RWPE2 (cell line): Measurements from ENCODE around the gene MYO18A.

Experiments used
- ATAC-seq: fragments of 200-7000 bp; cut with Tn5 transposase; 3 replicates; pipeline ENCODE4 v1.9.1; 2021; ENCODE audit warnings: low read depth
- DNase-seq: peaks from one replicate; pipeline ENCODE4 v3.0.0-alpha.2; 2020; ENCODE audit warnings: low spot score
- H3K27ac ChIP-seq: fragments of 450-650 bp; 2 replicates; pipeline ENCODE4 v1.5.1; 2017; ENCODE audit warnings: mild to moderate bottlenecking; ENCODE audit not compliant: poor library complexity, severe bottlenecking
- H3K27me3 ChIP-seq: fragments of 250-450 bp; sonication (Bioruptor Pico); 2 replicates; pipeline ENCODE4 v1.5.1; 2021; ENCODE audit warnings: mild to moderate bottlenecking, moderate library complexity; ENCODE audit not compliant: insufficient read depth, poor library complexity, severe bottlenecking
- H3K36me3 ChIP-seq: fragments of 250-450 bp; sonication (Bioruptor Pico); 2 replicates; pipeline ENCODE4 v1.5.1; 2020; ENCODE audit warnings: low read depth, mild to moderate bottlenecking, moderate library complexity
- H3K4me1 ChIP-seq: fragments of 250-450 bp; sonication (Bioruptor Pico); 2 replicates; pipeline ENCODE4 v1.5.1; 2021; ENCODE audit warnings: mild to moderate bottlenecking, moderate library complexity; ENCODE audit not compliant: insufficient read depth, poor library complexity, severe bottlenecking
- H3K4me3 ChIP-seq: fragments of 250-450 bp; sonication (Bioruptor Pico); 2 replicates; pipeline ENCODE4 v1.5.1; 2021; ENCODE audit warnings: mild to moderate bottlenecking, moderate library complexity; ENCODE audit not compliant: severe bottlenecking
- H3K9me3 ChIP-seq: fragments of 250-450 bp; sonication (Bioruptor Pico); 2 replicates; pipeline ENCODE4 v1.5.1; 2021; ENCODE audit warnings: mild to moderate bottlenecking, moderate library complexity; ENCODE audit not compliant: severe bottlenecking
- TF ChIP-seq, protein P1 (sequence below): fragments of 450-650 bp; IDR thresholded peaks from one replicate; pipeline ENCODE4 v1.5.1; 2017; ENCODE audit warnings: mild to moderate bottlenecking, moderate library complexity; ENCODE audit not compliant: poor library complexity, severe bottlenecking

The MYO18A gene

DNA sequence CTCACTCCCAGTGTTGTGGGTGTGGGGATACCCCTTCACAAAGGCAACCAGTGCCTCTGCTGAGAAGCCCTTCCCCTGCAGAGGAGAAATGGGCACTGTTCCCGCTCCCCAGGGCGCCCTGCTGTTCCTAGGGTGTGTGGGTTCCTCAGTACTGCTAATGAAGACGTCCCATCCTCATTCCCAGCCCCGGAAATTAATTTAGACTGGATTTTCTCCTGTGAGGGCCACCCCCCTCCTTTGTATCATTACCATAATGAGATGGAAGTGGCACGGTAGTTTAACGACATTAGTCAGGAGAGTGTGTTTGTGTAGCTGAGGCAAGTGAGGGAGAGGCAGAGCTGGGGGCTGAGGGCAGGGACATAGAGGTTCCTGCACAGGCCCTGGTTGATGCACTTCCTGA lies 84.1 kb downstream of the MYO18A start:
- Histone ChIP-seq H3K4me1 (no peaks in the 10 kb centered on the region), H3K27ac (no peak overlapping the region), H3K9me3 (no peaks in the 10 kb centered on the region), H3K27me3 (no peaks in the 10 kb centered on the region), H3K36me3 (peaks cover 71% of the 10 kb centered on the region), H3K4me3 (no peak overlapping the region)
- ATAC-seq (no peak), DNase-seq (no peak)
- TF ChIP-seq, protein P1, sequence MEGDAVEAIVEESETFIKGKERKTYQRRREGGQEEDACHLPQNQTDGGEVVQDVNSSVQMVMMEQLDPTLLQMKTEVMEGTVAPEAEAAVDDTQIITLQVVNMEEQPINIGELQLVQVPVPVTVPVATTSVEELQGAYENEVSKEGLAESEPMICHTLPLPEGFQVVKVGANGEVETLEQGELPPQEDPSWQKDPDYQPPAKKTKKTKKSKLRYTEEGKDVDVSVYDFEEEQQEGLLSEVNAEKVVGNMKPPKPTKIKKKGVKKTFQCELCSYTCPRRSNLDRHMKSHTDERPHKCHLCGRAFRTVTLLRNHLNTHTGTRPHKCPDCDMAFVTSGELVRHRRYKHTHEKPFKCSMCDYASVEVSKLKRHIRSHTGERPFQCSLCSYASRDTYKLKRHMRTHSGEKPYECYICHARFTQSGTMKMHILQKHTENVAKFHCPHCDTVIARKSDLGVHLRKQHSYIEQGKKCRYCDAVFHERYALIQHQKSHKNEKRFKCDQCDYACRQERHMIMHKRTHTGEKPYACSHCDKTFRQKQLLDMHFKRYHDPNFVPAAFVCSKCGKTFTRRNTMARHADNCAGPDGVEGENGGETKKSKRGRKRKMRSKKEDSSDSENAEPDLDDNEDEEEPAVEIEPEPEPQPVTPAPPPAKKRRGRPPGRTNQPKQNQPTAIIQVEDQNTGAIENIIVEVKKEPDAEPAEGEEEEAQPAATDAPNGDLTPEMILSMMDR, result no peak

DNA sequence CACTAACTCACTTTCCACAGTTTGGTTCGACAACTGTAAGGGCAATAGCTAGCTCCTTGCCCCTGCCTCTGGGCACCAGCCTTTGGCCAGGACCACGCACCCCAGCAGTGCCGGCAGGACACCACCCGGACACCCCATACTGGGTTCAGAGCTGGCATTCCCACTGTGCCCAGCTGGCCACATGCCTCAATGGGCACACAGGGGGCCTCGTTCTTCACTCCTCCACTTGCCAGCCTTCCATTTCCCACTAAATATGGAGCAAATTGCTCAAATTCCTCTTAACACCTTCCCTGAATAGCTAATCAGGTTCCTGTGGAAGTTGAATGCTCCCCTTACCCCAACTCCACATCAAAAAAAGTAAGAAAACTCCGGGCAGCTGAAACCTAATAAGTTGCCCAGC lies 84.8 kb downstream of the MYO18A start:
- Histone ChIP-seq H3K9me3 (no peaks in the 10 kb centered on the region), H3K4me1 (no peaks in the 10 kb centered on the region), H3K27ac (no peak overlapping the region), H3K4me3 (no peak overlapping the region), H3K27me3 (no peaks in the 10 kb centered on the region), H3K36me3 (peaks cover 73% of the 10 kb centered on the region)
- TF ChIP-seq, protein P1, result no peak
- no peak for DNase-seq
- no peak for ATAC-seq

DNA sequence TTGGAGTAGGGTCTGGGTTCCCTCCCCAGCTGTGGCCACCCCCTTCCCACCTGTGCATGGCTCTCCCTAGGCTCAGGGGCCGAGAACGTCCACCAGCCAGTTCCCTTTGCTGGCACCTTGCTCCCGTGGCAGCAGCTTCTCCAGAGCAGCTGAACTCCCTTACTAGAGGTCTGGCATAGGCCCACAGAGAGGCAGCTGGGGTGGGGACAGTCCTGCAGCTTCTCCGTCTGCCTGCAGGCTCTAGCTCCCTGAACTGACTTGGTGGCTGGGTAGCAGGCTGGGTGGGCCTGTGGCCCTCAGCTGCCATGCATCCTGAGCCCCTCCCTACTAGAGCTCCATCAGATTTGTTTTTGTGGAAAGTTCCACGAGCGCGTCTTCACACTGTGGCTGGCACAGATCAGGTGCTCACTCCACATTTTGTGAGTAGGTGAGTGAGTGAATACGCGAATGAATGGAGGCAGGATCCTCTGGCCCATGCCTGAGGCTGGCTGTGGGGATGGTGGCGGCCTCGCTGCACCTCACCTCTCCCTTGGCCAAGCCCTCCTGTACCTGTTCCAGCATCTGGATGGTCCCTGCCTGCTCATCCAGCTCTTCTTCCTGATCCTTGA lies 86.0 kb downstream of the MYO18A start:
- H3K27me3 ChIP-seq, result no peaks in the 10 kb centered on the region
- peaks cover 75% of the 10 kb centered on the region for H3K36me3 ChIP-seq
- H3K9me3 ChIP-seq, result no peaks in the 10 kb centered on the region
- no peaks in the 10 kb centered on the region for H3K4me1 ChIP-seq
- no peak for ATAC-seq
- TF ChIP-seq, protein P1, result no peak
- no peak overlapping the region for H3K27ac ChIP-seq
- no peak overlapping the region for H3K4me3 ChIP-seq
- no peak for DNase-seq

DNA sequence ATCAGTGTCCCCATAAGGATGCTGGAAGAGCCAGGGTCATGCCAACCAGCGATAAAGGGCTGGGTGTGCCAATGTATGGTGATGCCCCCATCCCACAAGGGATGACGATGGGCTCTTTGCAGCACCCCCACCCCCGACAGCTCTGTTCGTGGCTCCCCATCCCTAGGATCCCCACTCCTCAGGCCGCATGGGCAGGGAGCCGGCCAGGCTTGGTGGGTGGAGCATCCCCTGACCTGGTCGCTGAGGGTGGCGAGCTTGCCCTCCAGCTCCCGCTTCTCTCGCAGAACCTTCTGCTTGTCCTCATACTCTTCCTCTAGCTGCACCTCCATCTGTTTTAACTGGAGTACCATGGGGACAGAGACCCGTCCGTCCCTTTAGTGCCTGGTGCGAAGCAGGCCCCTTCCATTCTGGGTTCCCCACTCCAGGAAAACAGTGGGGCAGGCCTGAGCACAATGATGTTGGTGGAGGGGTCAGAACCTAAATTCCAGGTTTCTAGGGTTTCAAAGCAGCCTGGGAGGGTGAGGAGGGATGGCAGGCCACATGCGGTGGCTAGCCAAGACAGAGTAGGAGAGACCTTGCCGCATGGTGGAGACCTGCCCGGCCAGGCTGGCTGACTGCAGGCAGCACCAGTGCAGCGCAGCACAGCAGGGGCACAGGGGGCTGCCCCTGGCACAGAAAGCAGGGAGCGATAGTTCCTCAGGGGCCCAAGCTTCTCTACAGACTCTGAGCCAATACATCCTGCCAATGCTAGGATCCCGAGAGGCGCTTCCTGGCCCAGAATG lies 86.9 kb downstream of the MYO18A start:
- Histone ChIP-seq H3K4me1 (no peaks in the 10 kb centered on the region), H3K9me3 (no peaks in the 10 kb centered on the region), H3K36me3 (peaks cover 72% of the 10 kb centered on the region), H3K27ac (no peak overlapping the region), H3K4me3 (no peak overlapping the region), H3K27me3 (no peaks in the 10 kb centered on the region)
- TF ChIP-seq, protein P1, result no peak
- DNase-seq (no peak), ATAC-seq (no peak)
